Stimulated activated CD8-positive, alpha-beta memory T cell treated with anti-CD3 and anti-CD28 coated beads, Interleukin-12 subunit alpha, Interleukin-12 subunit beta, amount 100 ng/mL, for 24 hours (primary cell): ENCODE measurements around the gene EMID1.

Experiments
- DNase-seq: peaks from one replicate; pipeline ENCODE4 v3.0.0-alpha.2; 2020; ENCODE audit errors: extremely low read depth

EMID1 gene

GRCh38 chr22:29292379-29292778, 86.7 kb downstream of the EMID1 start:
- DNase-seq, result no peak

- DNase-seq, result no peak
Observed at GRCh38 chr22:29298641-29299040, 92.9 kb downstream of the EMID1 start.

GRCh38 chr22:29299136-29299900, 93.6 kb downstream of the EMID1 start:
- DNase-seq, result no peak

GRCh38 chr22:29300467-29300806, 94.7 kb downstream of the EMID1 start:
- no peak for DNase-seq

- DNase-seq, result no peak
Observed at GRCh38 chr22:29300807-29301601, 95.3 kb downstream of the EMID1 start.

- no peak for DNase-seq
Observed at GRCh38 chr22:29301716-29302401, 96.2 kb downstream of the EMID1 start.

GRCh38 chr22:29302402-29302680, 96.6 kb downstream of the EMID1 start:
- DNase-seq, result no peak

- no peak for DNase-seq
Observed at GRCh38 chr22:29302681-29303465, 97.2 kb downstream of the EMID1 start.

- DNase-seq, result no peak
Observed at GRCh38 chr22:29305836-29306174, 100.1 kb downstream of the EMID1 start.

GRCh38 chr22:29306175-29306834, 100.6 kb downstream of the EMID1 start, which contains the start of gene GAS2L1:
TSS of gene GAS2L1 (plus strand) at chr22:29306650. CDS start at chr22:29308106, 1,456 bp downstream.
- no peak for DNase-seq

GRCh38 chr22:29306835-29307595, 101.3 kb downstream of the EMID1 start:
- no peak for DNase-seq

GRCh38 chr22:29307596-29308147, 102.0 kb downstream of the EMID1 start:
- DNase-seq, result no peak

GRCh38 chr22:29308148-29308790, 102.6 kb downstream of the EMID1 start:
- no peak for DNase-seq

- no peak for DNase-seq
Observed at GRCh38 chr22:29308791-29309262, 103.1 kb downstream of the EMID1 start.
